Prostate gland (tissue), 2 donors: ENCODE results near the gene GNA12.

ENCODE experiments used
- CTCF ChIP-seq, 4 experiments: fragments of 200-600 bp in 2 of 4; fragments of 450-650 bp in 2 of 4; sonication (generic) in 2 of 4; IDR thresholded peaks; 1 replicate in 3 of 4; 2 replicates in 1 of 4; pipeline ENCODE4 v1.5.1; 2016 to 2019; ENCODE audit warnings: antibody characterized with exemption in 4 of 4, mild to moderate bottlenecking in 2 of 4, moderate library complexity in 2 of 4
- POLR2A ChIP-seq: fragments of 450-650 bp; IDR thresholded peaks from one replicate; pipeline ENCODE4 v1.6.1; 2016; ENCODE audit warnings: antibody characterized with exemption, mild to moderate bottlenecking

- no peak for TF ChIP-seq CTCF (IDR thresholded peaks at IDR 0.05)
- no peak for TF ChIP-seq POLR2A
Measured at GRCh38 chr7:2811476-2812113, 32.5 kb downstream of the GNA12 start.
